Endodermal cell (in vitro differentiated cells): ENCODE results near the gene GORAB. TPM values are rescaled to one million over a fixed set of nuclear protein-coding genes. Genes with fewer than 3 reads are reported as not detected.
A peak's percentile ranks its signal among the peaks of the same experiment; 100 is the strongest.

ENCODE experiments used
- DNase-seq: peaks from one replicate; pipeline ENCODE4 v3.0.0-alpha.2; 2017
- H3K27ac ChIP-seq: 2 replicates; pipeline ENCODE4 v1.5.1; 2013; ENCODE audit warnings: mild to moderate bottlenecking, low read depth, low read length, moderate library complexity
- H3K27me3 ChIP-seq: 2 replicates; pipeline ENCODE4 v1.6.1; 2013; ENCODE audit warnings: mild to moderate bottlenecking, low read length, moderate library complexity; ENCODE audit not compliant: insufficient read depth, control insufficient read depth, poor library complexity, severe bottlenecking
- H3K36me3 ChIP-seq: 2 replicates; pipeline ENCODE4 v1.7.0; 2013; ENCODE audit warnings: mild to moderate bottlenecking, low read length, moderate library complexity; ENCODE audit not compliant: control insufficient read depth, insufficient read depth
- H3K4me1 ChIP-seq: one replicate; pipeline ENCODE4 v1.7.0; 2013; ENCODE audit warnings: low read length; ENCODE audit not compliant: control insufficient read depth, insufficient read depth
- H3K4me3 ChIP-seq: 2 replicates; pipeline ENCODE4 v1.5.1; 2013; ENCODE audit warnings: mild to moderate bottlenecking, low read length, moderate library complexity
- H3K9ac ChIP-seq: 2 replicates; pipeline ENCODE4 v1.6.1; 2013; ENCODE audit warnings: mild to moderate bottlenecking, low read length, moderate library complexity; ENCODE audit not compliant: poor library complexity, severe bottlenecking; ENCODE audit errors: extremely low read depth
- H3K9me3 ChIP-seq: 2 replicates; pipeline ENCODE4 v1.6.1; 2013; ENCODE audit warnings: mild to moderate bottlenecking, low read length, moderate library complexity; ENCODE audit not compliant: control insufficient read depth
- H3K27ac Mint-ChIP-seq: 2 replicates; pipeline ENCODE4 v1.8.0; 2020; ENCODE audit warnings: mixed read lengths
- H3K27me3 Mint-ChIP-seq: 2 replicates; pipeline ENCODE4 v1.8.0; 2021; ENCODE audit warnings: mild to moderate bottlenecking, mixed read lengths; ENCODE audit not compliant: insufficient read depth
- H3K36me3 Mint-ChIP-seq: 2 replicates; pipeline ENCODE4 v1.8.0; 2020; ENCODE audit warnings: low read depth, mixed read lengths
- H3K4me1 Mint-ChIP-seq: 2 replicates; pipeline ENCODE4 v1.8.0; 2020; ENCODE audit warnings: mixed read lengths
- H3K4me3 Mint-ChIP-seq: 2 replicates; pipeline ENCODE4 v1.8.0; 2020; ENCODE audit warnings: mild to moderate bottlenecking, moderate library complexity, mixed read lengths
- H3K9me3 Mint-ChIP-seq: 2 replicates; pipeline ENCODE4 v1.8.0; 2020; ENCODE audit warnings: mild to moderate bottlenecking, mixed read lengths
- CTCF ChIP-seq: fragments of 200-600 bp; sonication (generic); conservative IDR thresholded peaks from 2 replicates; pipeline ENCODE4 v1.5.0; 2021; ENCODE audit warnings: antibody characterized with exemption, mild to moderate bottlenecking
- WGBS, 2 experiments: methylation state at CpG; one replicate each; pipeline versions ENCODE4 v1.1.5 to v1.1.7; 2013; ENCODE audit warnings: missing lambda C conversion rate in 2 of 2, mixed read lengths in 1 of 2; ENCODE audit not compliant: insufficient coverage in 1 of 2, insufficient read length in 1 of 2; 5-methylcytosine and 5-hydroxymethylcytosine counted together
- total RNA-seq, 2 donors: library from RNA; stranded (reverse); fragmentation: NEBNext Ultra II Directional in 1 of 2; extraction: Animal tissue kit (Norgen Biotek cat#: 25700) in 1 of 2; gene quantifications; 2 replicates in 1 of 2; 3 replicates in 1 of 2; pipeline ENCODE4 v1.2.1, GENCODE V29; 2021

The GORAB gene
- total RNA-seq, 2 donors from 2014 or later = 10.0 to 15.9 TPM

- Mint-ChIP-seq H3K9me3 (no peaks in the 10 kb centered on the region), H3K36me3 (no peaks in the 10 kb centered on the region), H3K4me1 (peaks cover 21% of the 10 kb centered on the region), H3K4me3 (no peak overlapping the region), H3K27me3 (no peaks in the 10 kb centered on the region), H3K27ac (no peak overlapping the region)
- H3K27ac ChIP-seq = no peak overlapping the region
- no peaks in the 10 kb centered on the region for H3K36me3 ChIP-seq
- no peaks in the 10 kb centered on the region for H3K4me1 ChIP-seq
- no peak for DNase-seq
- H3K9ac ChIP-seq = no peak overlapping the region
- no peaks in the 10 kb centered on the region for H3K27me3 ChIP-seq
- WGBS, 2 experiments = 92% methylated on average over 1 of the region's 1 CpG; no CpG with 5 or more reads in 1 of the 2 experiments
- no peak for TF ChIP-seq CTCF
- no peak overlapping the region for H3K4me3 ChIP-seq
- H3K9me3 ChIP-seq = no peaks in the 10 kb centered on the region
These were observed 33.1 kb upstream of the GORAB start for GRCh38 chr1:170498876-170499275.

- WGBS, 2 experiments = 38 to 50% methylated on average over 1 of the region's 1 CpG
- Mint-ChIP-seq H3K27me3 (no peaks in the 10 kb centered on the region), H3K27ac (no peak overlapping the region), H3K4me3 (no peak overlapping the region), H3K36me3 (no peaks in the 10 kb centered on the region), H3K4me1 (peaks cover 12% of the 10 kb centered on the region), H3K9me3 (peaks cover 8% of the 10 kb centered on the region)
- DNase-seq = peak; percentile 47
- Histone ChIP-seq H3K27ac (no peak overlapping the region), H3K27me3 (no peaks in the 10 kb centered on the region), H3K9ac (no peak overlapping the region), H3K4me1 (no peaks in the 10 kb centered on the region), H3K4me3 (no peak overlapping the region), H3K9me3 (no peaks in the 10 kb centered on the region), H3K36me3 (no peaks in the 10 kb centered on the region)
- no peak for TF ChIP-seq CTCF
These were observed 28.3 kb upstream of the GORAB start for GRCh38 chr1:170503665-170504064.

- H3K9me3 Mint-ChIP-seq = peaks cover 7% of the 10 kb centered on the region
- H3K36me3 Mint-ChIP-seq = no peaks in the 10 kb centered on the region
- H3K27ac Mint-ChIP-seq = no peak overlapping the region
- Histone ChIP-seq H3K27me3 (no peaks in the 10 kb centered on the region), H3K36me3 (no peaks in the 10 kb centered on the region), H3K4me1 (no peaks in the 10 kb centered on the region), H3K4me3 (no peak overlapping the region), H3K27ac (no peak overlapping the region), H3K9me3 (no peaks in the 10 kb centered on the region), H3K9ac (no peak overlapping the region)
- no peaks in the 10 kb centered on the region for H3K4me1 Mint-ChIP-seq
- no peak overlapping the region for H3K4me3 Mint-ChIP-seq
- H3K27me3 Mint-ChIP-seq = no peaks in the 10 kb centered on the region
- no peak for DNase-seq
- 81% methylated on average over 1 of the region's 1 CpG; no CpG with 5 or more reads in 1 of the 2 experiments for WGBS, 2 experiments
- TF ChIP-seq CTCF = no peak
These were observed 21.8 kb upstream of the GORAB start for GRCh38 chr1:170510163-170510562.
